GM18505 (cell line): Measurements from ENCODE around the gene PROSER1.
"Not testable (repeated sequence)": the region's sequence is repeated elsewhere in the genome, so short reads cannot be mapped to it uniquely, and the experiment has no call there.

Source experiments
- ATAC-seq: cut with Tn5 transposase; IDR thresholded peaks from one replicate; pipeline ENCODE4 v1.9.1; 2021; ENCODE audit not compliant: unreplicated experiment
- POLR2A ChIP-seq: IDR thresholded peaks from 4 replicates; pipeline ENCODE4 v1.6.1; 2011; ENCODE audit warnings: borderline replicate concordance; ENCODE audit not compliant: insufficient read depth, insufficient read length; ENCODE audit errors: extremely low read depth

The PROSER1 gene

GRCh38 chr13:39037880-39038568, at the start of gene PROSER1, which contains the start of gene NHLRC3:
Gene PROSER1 (minus strand): TSS chr13:39038089. CDS start chr13:39037242, 847 bp downstream.
Gene NHLRC3 (plus strand): TSS chr13:39038456. CDS start chr13:39038640, 184 bp downstream.
- TF ChIP-seq POLR2A, result peak; percentile 75
- ATAC-seq, result peak; percentile 68

- ATAC-seq, result not testable (repeated sequence)
Observed at GRCh38 chr13:39086251-39086945, 48.5 kb upstream of the PROSER1 start.

- no peak for TF ChIP-seq POLR2A
- ATAC-seq, result no peak
Observed at GRCh38 chr13:39073983-39074382, 36.1 kb upstream of the PROSER1 start.

DNA sequence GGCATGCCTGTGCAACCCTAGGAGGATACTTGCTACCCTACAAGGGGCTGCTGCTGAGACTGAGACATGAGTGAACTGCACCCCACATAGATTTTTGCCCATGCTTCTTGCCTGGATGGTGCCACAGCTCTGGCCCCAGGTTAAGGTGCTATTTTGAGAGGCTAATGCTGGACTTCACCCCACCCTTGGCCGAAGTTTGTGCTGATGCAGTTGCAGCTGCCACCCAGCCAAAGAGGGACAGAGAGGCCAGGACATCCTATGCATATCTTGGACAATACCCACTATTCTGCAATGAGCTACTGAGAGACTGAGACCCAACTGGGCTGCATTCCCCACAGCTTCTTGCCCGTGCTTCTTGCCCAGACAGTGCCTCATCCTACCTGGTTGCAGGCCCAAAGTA, 35.0 kb upstream of the PROSER1 start:
- ATAC-seq, result no peak
- no peak for TF ChIP-seq POLR2A

DNA sequence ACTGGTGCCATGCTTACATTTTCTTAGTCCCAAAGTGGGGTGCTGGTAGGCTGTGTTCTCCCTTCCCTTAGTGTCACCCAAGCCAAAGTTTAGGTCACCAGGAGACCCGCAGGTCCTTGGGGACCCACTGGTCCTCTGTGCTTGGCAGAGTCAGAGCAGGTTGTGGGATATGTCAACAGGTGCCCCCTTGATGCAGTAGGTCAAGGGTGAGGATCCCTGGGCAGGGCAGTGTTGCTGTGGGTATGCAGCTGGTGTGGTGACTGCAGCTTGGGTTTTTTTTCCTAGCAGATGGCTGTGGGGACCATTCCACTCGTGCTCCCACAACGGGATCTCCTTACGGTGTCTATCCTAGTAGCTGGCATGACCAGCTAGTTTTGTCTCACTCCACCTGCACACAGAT, 24.1 kb upstream of the PROSER1 start:
- TF ChIP-seq POLR2A, result no peak
- no peak for ATAC-seq

GRCh38 chr13:39058040-39058439, 20.2 kb upstream of the PROSER1 start:
- TF ChIP-seq POLR2A, result no peak
- ATAC-seq, result no peak

DNA sequence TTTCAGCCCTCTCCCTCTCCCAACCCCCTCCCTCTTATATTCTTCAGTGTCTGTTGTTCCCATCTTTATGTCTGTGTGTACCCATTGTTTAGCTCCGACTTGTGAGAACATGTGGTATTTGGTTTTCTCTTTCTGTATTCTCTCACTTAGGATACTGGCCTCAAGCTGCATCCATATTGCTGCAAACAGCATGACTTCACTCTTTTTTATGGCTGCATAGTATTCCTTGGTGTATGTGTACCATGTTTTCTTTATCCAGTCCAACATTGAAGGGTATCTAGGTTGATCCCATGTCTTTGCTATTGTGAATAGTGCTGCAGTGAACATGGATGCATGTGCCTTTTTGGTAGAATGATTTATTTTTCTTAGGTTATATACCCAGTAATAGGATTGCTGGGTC, 18.1 kb upstream of the PROSER1 start:
- no peak for TF ChIP-seq POLR2A
- ATAC-seq, result no peak

- no peak for ATAC-seq
- TF ChIP-seq POLR2A, result no peak
Observed at GRCh38 chr13:39054112-39054511, 16.2 kb upstream of the PROSER1 start.

DNA sequence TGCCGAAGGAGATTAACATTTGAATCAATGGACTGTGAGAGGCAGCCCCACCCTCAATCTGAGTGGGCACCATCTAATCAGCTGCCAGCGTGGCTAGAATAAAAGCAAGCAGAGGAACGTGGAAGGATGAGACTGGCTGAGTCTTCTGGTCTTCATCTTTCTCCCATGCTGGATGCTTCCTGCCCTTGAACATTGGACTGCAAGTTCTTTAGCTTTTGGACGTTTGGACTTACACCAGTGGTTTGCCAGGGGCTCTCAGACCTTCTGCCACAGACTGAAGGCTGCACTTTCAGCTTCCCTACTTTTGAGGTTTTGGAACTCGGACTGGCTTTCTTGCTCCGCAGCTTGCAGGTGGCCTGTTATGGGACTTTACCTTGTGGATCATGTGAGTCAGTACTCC, 15.1 kb upstream of the PROSER1 start:
- ATAC-seq, result no peak

DNA sequence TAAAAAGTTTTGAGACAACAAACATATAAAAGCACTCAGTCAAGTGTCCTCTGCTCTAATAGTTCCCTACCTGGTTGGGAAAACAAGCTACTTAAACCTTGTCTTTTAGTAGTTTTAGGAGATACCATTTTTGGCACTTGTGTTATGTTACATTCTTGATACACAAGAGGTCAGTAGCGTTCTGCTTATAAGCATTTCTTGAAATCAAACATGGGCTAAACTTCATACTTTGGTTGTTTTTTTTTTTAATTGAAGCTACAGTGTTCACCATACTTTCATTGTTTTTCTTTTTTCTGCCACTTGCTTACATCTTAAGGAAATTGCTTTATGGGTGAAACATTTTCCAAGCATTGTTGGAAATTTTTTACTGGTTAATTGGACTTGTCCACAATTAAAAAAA, 13.3 kb upstream of the PROSER1 start:
- no peak for TF ChIP-seq POLR2A
- ATAC-seq, result no peak

More for the DNA sequence above, 15.1 kb upstream of the PROSER1 start:
- TF ChIP-seq POLR2A, result no peak

- TF ChIP-seq POLR2A, result no peak
Observed at GRCh38 chr13:39049274-39049673, 11.4 kb upstream of the PROSER1 start.

DNA sequence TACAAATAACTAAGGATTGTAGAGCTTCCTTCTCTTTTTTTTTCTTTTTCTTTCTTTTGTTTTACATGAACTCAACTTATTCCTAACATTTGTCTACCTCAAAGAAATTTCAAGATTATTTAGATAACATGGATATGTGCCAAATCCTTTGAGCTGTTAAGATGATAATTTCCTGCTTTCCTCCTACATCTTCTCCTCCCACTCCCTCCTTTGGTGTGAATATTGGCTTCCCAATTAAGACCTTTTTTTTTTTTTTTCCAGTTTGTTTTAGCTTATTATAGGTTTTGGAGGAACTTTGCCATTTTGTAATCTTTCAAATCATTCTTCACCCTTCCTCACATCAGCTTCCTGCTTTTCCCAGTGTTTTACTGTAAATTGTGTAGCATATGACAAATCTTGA, 10.9 kb upstream of the PROSER1 start:
- TF ChIP-seq POLR2A, result no peak
- no peak for ATAC-seq

More at GRCh38 chr13:39049274-39049673, 11.4 kb upstream of the PROSER1 start:
- no peak for ATAC-seq

GRCh38 chr13:39047560-39047959, 9.7 kb upstream of the PROSER1 start:
- ATAC-seq, result no peak

DNA sequence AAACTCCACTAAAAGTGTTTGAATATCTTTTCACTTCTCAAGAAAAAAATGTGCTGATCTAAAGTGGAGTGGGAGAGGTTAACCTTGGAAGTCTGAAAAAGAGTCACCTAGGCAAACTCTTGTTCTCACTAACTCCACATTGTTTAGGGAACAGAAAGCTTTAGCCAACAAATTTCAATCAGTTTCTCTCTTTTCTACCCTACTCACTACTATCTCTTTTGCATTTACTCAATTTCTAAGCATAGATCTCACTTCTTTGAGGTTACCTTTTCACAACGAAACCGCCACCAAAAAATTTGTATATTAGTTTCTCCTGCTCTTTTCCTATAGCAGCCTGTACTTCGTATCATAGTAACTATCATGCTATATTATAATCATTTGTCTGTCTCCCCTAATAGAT, 6.6 kb upstream of the PROSER1 start:
- ATAC-seq, result peak; percentile 71
- no peak for TF ChIP-seq POLR2A

More at GRCh38 chr13:39047560-39047959, 9.7 kb upstream of the PROSER1 start:
- no peak for TF ChIP-seq POLR2A
